SK-N-SH (cell line): Measurements from ENCODE around the gene ZNF335. TPM values are rescaled to one million over a fixed set of nuclear protein-coding genes. Genes with fewer than 3 reads are reported as not detected.
A peak's percentile ranks its signal among the peaks of the same experiment; 100 is the strongest.

Experiments
- CTCF ChIA-PET: fragments of 300-600, 350-600 bp; formaldehyde crosslinking; extraction: SDS; loops from one replicate; lab custom pipeline; 2021; lab: Yijun Ruan, JAX
- POLR2A ChIA-PET: fragments of 350-600 bp; sonication (Branson Sonifier 250); formaldehyde crosslinking; extraction: SDS; loops from one replicate; lab custom pipeline; 2020; ENCODE audit warnings: antibody characterized with exemption, inconsistent platforms; lab: Yijun Ruan, JAX
- DNase-seq: peaks from one replicate; pipeline ENCODE4 v3.0.0; 2012
- H2AFZ ChIP-seq: fragments of 200-600 bp; sonication (generic); 2 replicates; pipeline ENCODE4 v1.8.1; 2016; ENCODE audit warnings: antibody characterized with exemption, mild to moderate bottlenecking, low read depth
- H3F3A ChIP-seq: fragments of 200-600 bp; sonication (generic); replicated peaks from 2 replicates; pipeline ENCODE3; 2016; ENCODE audit warnings: antibody characterized with exemption, mild to moderate bottlenecking; ENCODE audit not compliant: insufficient read depth
- H3K27ac ChIP-seq, 2 experiments: fragments of 200-500 bp in 1 of 2; fragments of 200-600 bp in 1 of 2; sonication (Bioruptor generic) in 1 of 2; sonication (generic), shearing (Covaris generic) in 1 of 2; 2 replicates each; pipeline versions ENCODE4 v1.5.1 to v1.6.1; 2014 to 2016; ENCODE audit warnings: low read depth in 2 of 2, inconsistent platforms in 1 of 2, low read length in 1 of 2, mild to moderate bottlenecking in 1 of 2, mixed read lengths in 1 of 2
- H3K27me3 ChIP-seq: fragments of 200-600 bp; sonication (generic), shearing (Covaris generic); 2 replicates; pipeline ENCODE4 v1.6.1; 2016; ENCODE audit warnings: mixed run types; ENCODE audit not compliant: insufficient read depth
- H3K36me3 ChIP-seq, 2 experiments: fragments of 200-500 bp in 1 of 2; fragments of 200-600 bp in 1 of 2; sonication (Bioruptor generic) in 1 of 2; sonication (generic) in 1 of 2; replicated peaks in 1 of 2; 2 replicates each; pipeline versions ENCODE3 to v1.5.1; 2014 to 2016; ENCODE audit warnings: low read length in 1 of 2, mild to moderate bottlenecking in 1 of 2; ENCODE audit not compliant: insufficient read depth in 2 of 2, control insufficient read depth in 1 of 2
- H3K4me1 ChIP-seq, 2 experiments: fragments of 200-500 bp in 1 of 2; fragments of 200-600 bp in 1 of 2; sonication (Bioruptor generic) in 1 of 2; sonication (generic), shearing (Covaris generic) in 1 of 2; 2 replicates each; pipeline versions ENCODE4 v1.5.1 to v1.6.1; 2014 to 2016; ENCODE audit warnings: low read depth in 1 of 2, low read length in 1 of 2, mixed run types in 1 of 2; ENCODE audit not compliant: insufficient read depth in 2 of 2, control insufficient read depth in 1 of 2
- H3K4me2 ChIP-seq: fragments of 200-600 bp; sonication (generic), shearing (Covaris generic); 2 replicates; pipeline ENCODE4 v1.6.1; 2017; ENCODE audit warnings: mixed run types
- H3K4me3 ChIP-seq, 2 experiments: fragments of 200-500 bp in 1 of 2; fragments of 200-600 bp in 1 of 2; sonication (Bioruptor generic) in 1 of 2; sonication (generic), shearing (Covaris generic) in 1 of 2; 2 replicates each; pipeline versions ENCODE4 v1.5.1 to v1.8.1; 2014 to 2016; ENCODE audit warnings: low read depth in 2 of 2, inconsistent platforms in 1 of 2, low read length in 1 of 2, mild to moderate bottlenecking in 1 of 2, mixed read lengths in 1 of 2, moderate library complexity in 1 of 2
- H3K79me2 ChIP-seq: fragments of 200-600 bp; sonication (generic); 2 replicates; pipeline ENCODE4 v1.8.1; 2017; ENCODE audit warnings: mild to moderate bottlenecking; ENCODE audit not compliant: insufficient read depth
- H3K9ac ChIP-seq: fragments of 200-600 bp; sonication (generic); 2 replicates; pipeline ENCODE4 v1.6.1; 2017; ENCODE audit warnings: mixed run types
- H3K9me2 ChIP-seq: fragments of 200-600 bp; sonication (generic); 2 replicates; pipeline ENCODE4 v1.6.1; 2017; ENCODE audit warnings: mixed run types
- H3K9me3 ChIP-seq: fragments of 200-600 bp; sonication (generic); 2 replicates; pipeline ENCODE4 v1.6.1; 2017; ENCODE audit warnings: mixed run types, mild to moderate bottlenecking, moderate library complexity
- H4K20me1 ChIP-seq: fragments of 200-600 bp; sonication (generic); 2 replicates; pipeline ENCODE4 v1.6.1; 2017; ENCODE audit warnings: mild to moderate bottlenecking, mixed run types; ENCODE audit not compliant: insufficient read depth
- EP300 ChIP-seq, 2 experiments: IDR thresholded peaks; 2 replicates each; pipeline versions ENCODE4 v1.4.0 to v1.6.1; 2012; ENCODE audit warnings: borderline replicate concordance in 1 of 2, low read depth in 1 of 2, low read length in 1 of 2
- EZH2phosphoT487 ChIP-seq: fragments of 200-600 bp; sonication (generic); IDR thresholded peaks from 2 replicates; pipeline ENCODE4 v1.6.1; 2017; ENCODE audit warnings: low read depth, mixed run types, mild to moderate bottlenecking, antibody characterized with exemption, moderate library complexity, borderline replicate concordance
- FOXJ3 ChIP-seq: sonication (generic); formaldehyde crosslinking; IDR thresholded peaks from 2 replicates; pipeline ENCODE4 v1.5.1; 2020; ENCODE audit warnings: mild to moderate bottlenecking, missing genetic modification reagents
- GATA2 ChIP-seq: sonication (generic); formaldehyde crosslinking; IDR thresholded peaks from 2 replicates; pipeline ENCODE4 v1.5.0; 2020; ENCODE audit warnings: mild to moderate bottlenecking, missing genetic modification reagents
- NFIC ChIP-seq: IDR thresholded peaks from 2 replicates; pipeline ENCODE4 v1.4.0; 2012; ENCODE audit warnings: borderline replicate concordance
- NRF1 ChIP-seq: IDR thresholded peaks from 2 replicates; pipeline ENCODE4 v1.6.1; 2012; ENCODE audit warnings: low read depth, mild to moderate bottlenecking, low read length
- RAD21 ChIP-seq: IDR thresholded peaks from 2 replicates; pipeline ENCODE4 v1.6.1; 2012; ENCODE audit warnings: mild to moderate bottlenecking, low read length
- RCOR1 ChIP-seq: fragments of 150-350 bp; IDR thresholded peaks from 2 replicates; pipeline ENCODE4 v1.6.1; 2017; ENCODE audit warnings: antibody characterized with exemption, low read length
- RFX5 ChIP-seq: IDR thresholded peaks from 2 replicates; pipeline ENCODE4 v1.6.1; 2012; ENCODE audit warnings: mild to moderate bottlenecking, improper control_type of control experiment, low read length
- SIN3A ChIP-seq: IDR thresholded peaks from 2 replicates; pipeline ENCODE4 v1.6.1; 2012; ENCODE audit warnings: low read depth, mild to moderate bottlenecking, low read length, moderate library complexity, borderline replicate concordance
- TCF12 ChIP-seq: IDR thresholded peaks from 2 replicates; pipeline ENCODE4 v1.4.0; 2012
- USF1 ChIP-seq: IDR thresholded peaks from 2 replicates; pipeline ENCODE4 v1.4.0; 2012; ENCODE audit warnings: low read depth, borderline replicate concordance
- ZBTB33 ChIP-seq: IDR thresholded peaks from 2 replicates; pipeline ENCODE4 v1.4.0; 2012; ENCODE audit warnings: low read depth, borderline replicate concordance
- WGBS: methylation state at CpG from one replicate; pipeline ENCODE4 v1.1.6; 2017; ENCODE audit warnings: low lambda C conversion rate; 5-methylcytosine and 5-hydroxymethylcytosine counted together
- polyA plus RNA-seq, 3 experiments: library from polyadenylated mRNA; depleted of rRNA; stranded (reverse); fragments of >200 nt; gene quantifications; 2 replicates each; pipeline ENCODE4 v1.2.3, GENCODE V29; 2012

Gene ZNF335
- polyA plus RNA-seq, 1 of the 3 experiments (the other 2 are of a cell fraction): 11.7 TPM

GRCh38 chr20:45919542-45920399, 52.2 kb downstream of the ZNF335 start:
- ChIA-PET POLR2A (interaction anchor here (0.9 to 3.3 kb wide), 7 partner anchors 8 to 29 kb away, joined by 3 to 34 read pairs (median 3); partner anchors contain the start of genes CTSA, NEURL2, PCIF1 and PLTP), CTCF (interaction anchor here (0.6 to 2.6 kb wide), 7 partner anchors 8 to 50 kb away, joined by 3 to 10 read pairs (median 5); partner anchors contain the start of genes CTSA and NEURL2)
- peak overlapping the region; percentile 40 to 71; a peak in 3 of 4 replicates for H3K27ac ChIP-seq

More at GRCh38 chr20:45919542-45920399, 52.2 kb downstream of the ZNF335 start:
- peaks cover 0 to 12% of the 10 kb centered on the region in 2 experiments; a peak in 1 of 4 replicates for H3K4me1 ChIP-seq
- H3K4me3 ChIP-seq: no peak overlapping the region
- H3K9me3 ChIP-seq: no peaks in the 10 kb centered on the region
- TF ChIP-seq NFIC: 0 out of 2 replicates have a peak, but pooled peaks have one; percentile 16
- TF ChIP-seq FOXJ3 (CRISPR knock-in tag): no peak
- no peak for TF ChIP-seq RCOR1
- TF ChIP-seq ZBTB33: no peak
- TF ChIP-seq TCF12: 0 out of 2 replicates have a peak, but pooled peaks have one; percentile 2
- no peak for TF ChIP-seq SIN3A
- TF ChIP-seq GATA2: peak; percentile 70
- no peak for TF ChIP-seq EZH2phosphoT487
- TF ChIP-seq USF1: no peak
- no peak for TF ChIP-seq NRF1
- peak in 1 of 2 experiments; percentile 27; a peak in 1 of 4 replicates for TF ChIP-seq EP300 (IDR thresholded peaks at IDR 0.05; ENCODE audit: borderline replicate concordance in 1 of 2, low read depth in 1 of 2, low read length in 1 of 2)
- TF ChIP-seq RAD21: no peak
- peak; percentile 83 for TF ChIP-seq RFX5
- H3F3A ChIP-seq: peaks cover 5% of the 10 kb centered on the region
- no peaks in the 10 kb centered on the region for H4K20me1 ChIP-seq
- 33% methylated on average over 11 of the region's 11 CpGs for WGBS
- no peak overlapping the region for H3K9ac ChIP-seq
- DNase-seq: peak; percentile 65
- no peaks in the 10 kb centered on the region for H3K36me3 ChIP-seq
- peak overlapping the region; percentile 58 for H3K4me2 ChIP-seq
- H2AFZ ChIP-seq: no peak overlapping the region
- H3K9me2 ChIP-seq: no peaks in the 10 kb centered on the region
- H3K79me2 ChIP-seq: no peaks in the 10 kb centered on the region
- no peaks in the 10 kb centered on the region for H3K27me3 ChIP-seq
